Measurements from ENCODE around the gene TLL1. TPM values are rescaled to one million over a fixed set of nuclear protein-coding genes. Genes with fewer than 3 reads are reported as not detected.

Gene TLL1
- total RNA-seq, 1 donor from 2014 or later = 7.9 TPM

DNA sequence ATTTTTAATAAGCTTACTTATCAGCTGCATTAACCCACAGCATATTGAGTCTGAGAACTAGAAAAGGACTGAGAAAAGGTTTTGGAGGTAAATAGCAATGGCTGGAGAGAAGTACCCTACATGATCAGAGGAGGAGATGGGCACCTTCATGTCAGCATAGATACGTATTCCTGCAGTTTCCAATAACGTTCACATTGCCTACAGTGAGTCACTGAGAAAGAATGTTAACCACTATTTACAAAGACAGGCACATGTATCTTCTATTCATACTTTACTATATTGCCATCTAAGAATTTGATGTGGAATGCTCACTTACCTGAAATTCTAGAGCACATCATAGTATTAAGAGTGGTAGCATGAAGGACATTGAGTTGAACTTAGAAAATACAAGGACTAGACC lies 92.5 kb downstream of the TLL1 start:
- no peak for TF ChIP-seq CTCF (IDR thresholded peaks at IDR 0.05; ENCODE audit: insufficient read depth, low read length, poor library complexity, severe bottlenecking)
- no peaks in the 10 kb centered on the region for H3K36me3 ChIP-seq (ENCODE audit: control insufficient read depth, insufficient read depth, low read length)
- H3K27me3 ChIP-seq (ENCODE audit: control insufficient read depth, insufficient read depth, low read length) = no peaks in the 10 kb centered on the region
- H3K4me3 ChIP-seq (ENCODE audit: low read depth, low read length) = no peak overlapping the region
- DNase-seq (ENCODE audit: low read depth) = no peak

GRCh38 chr4:165966833-165967232 lies 93.8 kb downstream of the TLL1 start:
- no peak for TF ChIP-seq CTCF (IDR thresholded peaks at IDR 0.05; ENCODE audit: insufficient read depth, low read length, poor library complexity, severe bottlenecking)
- Histone ChIP-seq H3K27me3 (ENCODE audit: control insufficient read depth, insufficient read depth, low read length) (no peaks in the 10 kb centered on the region), H3K4me3 (ENCODE audit: low read depth, low read length) (no peak overlapping the region), H3K36me3 (ENCODE audit: control insufficient read depth, insufficient read depth, low read length) (no peaks in the 10 kb centered on the region)
- DNase-seq (ENCODE audit: low read depth) = no peak

DNA sequence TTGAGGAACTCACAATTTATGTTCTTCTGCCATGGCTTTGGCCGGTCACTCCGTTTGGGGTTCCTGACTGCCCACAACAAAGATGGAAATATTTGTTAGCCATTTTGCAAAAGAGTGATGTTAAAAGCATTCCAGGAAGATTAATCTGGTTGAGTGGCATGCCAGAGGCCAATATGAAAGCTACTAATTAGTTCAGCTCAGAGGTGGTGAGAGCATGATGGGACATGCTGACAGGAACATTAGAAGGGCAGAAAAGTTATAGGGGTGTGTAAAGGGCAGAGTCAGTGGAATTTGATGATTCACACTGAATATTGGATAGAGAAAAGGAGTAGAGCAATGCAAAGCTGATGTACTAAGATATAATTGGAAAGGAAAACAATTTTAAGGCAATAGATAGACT lies 94.4 kb downstream of the TLL1 start:
- TF ChIP-seq CTCF (IDR thresholded peaks at IDR 0.05; ENCODE audit: insufficient read depth, low read length, poor library complexity, severe bottlenecking) = no peak
- H3K27me3 ChIP-seq (ENCODE audit: control insufficient read depth, insufficient read depth, low read length) = no peaks in the 10 kb centered on the region
- no peak for DNase-seq (ENCODE audit: low read depth)
- no peaks in the 10 kb centered on the region for H3K36me3 ChIP-seq (ENCODE audit: control insufficient read depth, insufficient read depth, low read length)
- no peak overlapping the region for H3K4me3 ChIP-seq (ENCODE audit: low read depth, low read length)

DNA sequence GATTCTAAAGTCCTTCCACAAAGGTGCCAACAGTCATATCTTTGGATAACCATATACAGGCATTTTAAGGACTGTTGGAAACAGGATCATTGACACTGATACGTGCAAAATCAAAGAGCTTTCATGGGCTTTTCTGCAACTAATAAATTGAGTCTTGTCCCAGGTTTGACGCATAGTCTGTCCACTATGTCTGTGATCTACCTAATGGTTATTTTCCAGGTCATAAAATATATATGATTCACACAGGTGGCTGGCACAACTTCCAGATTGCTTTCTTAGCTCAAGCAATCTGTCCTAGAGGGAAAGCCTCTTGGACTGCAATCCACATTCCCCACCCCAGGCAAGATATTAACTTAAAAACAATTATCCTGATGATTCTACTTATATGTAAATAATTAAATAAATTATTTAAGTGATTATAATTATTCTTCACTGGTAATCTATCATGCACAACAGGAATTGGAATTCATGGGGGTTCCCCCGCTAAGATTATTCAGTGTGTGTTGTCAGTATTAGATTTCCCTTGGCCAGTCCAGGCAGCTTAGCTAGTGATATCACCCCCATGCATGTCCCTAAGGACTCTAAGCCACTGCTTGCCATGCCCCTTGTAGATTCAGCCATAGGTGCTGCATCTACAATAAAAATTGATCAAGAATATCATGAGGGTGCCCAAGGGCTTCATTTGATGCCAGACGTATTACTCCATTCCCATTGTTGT lies 97.8 kb downstream of the TLL1 start:
- H3K27me3 ChIP-seq (ENCODE audit: control insufficient read depth, insufficient read depth, low read length) = no peaks in the 10 kb centered on the region
- no peak overlapping the region for H3K4me3 ChIP-seq (ENCODE audit: low read depth, low read length)
- no peaks in the 10 kb centered on the region for H3K36me3 ChIP-seq (ENCODE audit: control insufficient read depth, insufficient read depth, low read length)
- no peak for DNase-seq (ENCODE audit: low read depth)
- TF ChIP-seq CTCF (IDR thresholded peaks at IDR 0.05; ENCODE audit: insufficient read depth, low read length, poor library complexity, severe bottlenecking) = no peak

DNA sequence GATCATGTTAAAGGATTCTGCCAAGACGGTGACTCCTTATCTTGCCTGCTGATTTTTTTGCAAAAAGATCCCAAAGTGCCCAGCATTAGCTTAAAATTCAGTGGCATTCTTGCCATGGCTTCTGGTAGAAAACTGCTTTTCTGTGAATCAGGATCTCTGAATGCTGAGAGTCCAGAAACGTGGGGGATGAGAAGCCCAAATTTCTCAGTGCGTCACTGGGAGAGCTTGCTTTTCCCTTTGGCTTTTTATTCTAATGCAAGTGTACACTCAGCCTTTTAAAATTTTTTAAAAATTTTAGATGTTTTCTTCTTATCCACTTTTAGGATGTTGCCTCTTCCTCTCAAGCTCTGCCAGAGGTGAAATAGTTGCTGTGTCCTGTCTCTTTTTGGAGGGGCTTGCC lies 98.4 kb downstream of the TLL1 start:
- H3K36me3 ChIP-seq (ENCODE audit: control insufficient read depth, insufficient read depth, low read length) = no peaks in the 10 kb centered on the region
- H3K27me3 ChIP-seq (ENCODE audit: control insufficient read depth, insufficient read depth, low read length) = no peaks in the 10 kb centered on the region
- H3K4me3 ChIP-seq (ENCODE audit: low read depth, low read length) = no peak overlapping the region
- DNase-seq (ENCODE audit: low read depth) = no peak
- no peak for TF ChIP-seq CTCF (IDR thresholded peaks at IDR 0.05; ENCODE audit: insufficient read depth, low read length, poor library complexity, severe bottlenecking)

DNA sequence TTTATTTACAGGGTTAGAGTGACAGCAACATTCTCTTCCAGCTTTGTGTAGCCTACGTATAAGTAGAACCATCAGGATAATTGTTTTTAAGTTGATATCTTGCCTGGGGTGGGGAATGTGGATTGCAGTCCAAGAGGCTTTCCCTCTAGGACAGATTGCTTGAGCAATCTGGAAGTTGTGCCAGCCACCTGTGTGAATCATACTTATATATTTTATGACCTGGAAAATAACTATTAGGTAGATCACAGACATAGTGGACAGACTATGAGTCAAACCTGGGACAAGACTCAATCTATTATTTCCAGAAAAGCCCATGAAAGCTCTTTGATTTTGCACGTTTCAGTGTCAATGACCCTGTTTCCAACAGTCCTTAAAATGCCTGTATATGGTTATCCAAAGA lies 98.9 kb downstream of the TLL1 start:
- no peaks in the 10 kb centered on the region for H3K36me3 ChIP-seq (ENCODE audit: control insufficient read depth, insufficient read depth, low read length)
- peak; percentile 51 for DNase-seq (ENCODE audit: low read depth)
- no peaks in the 10 kb centered on the region for H3K27me3 ChIP-seq (ENCODE audit: control insufficient read depth, insufficient read depth, low read length)
- H3K4me3 ChIP-seq (ENCODE audit: low read depth, low read length) = no peak overlapping the region
- TF ChIP-seq CTCF (IDR thresholded peaks at IDR 0.05; ENCODE audit: insufficient read depth, low read length, poor library complexity, severe bottlenecking) = no peak

All from kidney epithelial cell (primary cell).